HG03064 (cell line): Measurements from ENCODE around the gene RPL7L1.
A peak's percentile ranks its signal among the peaks of the same experiment; 100 is the strongest.
"Not testable (repeated sequence)": the region's sequence is repeated elsewhere in the genome, so short reads cannot be mapped to it uniquely, and the experiment has no call there.

Experiments
- ATAC-seq: cut with Tn5 transposase; IDR thresholded peaks from one replicate; pipeline ENCODE4 v1.9.1; 2021; ENCODE audit warnings: low read depth; ENCODE audit not compliant: unreplicated experiment

Gene RPL7L1

GRCh38 chr6:42879372-42880239 is at the start of gene RPL7L1:
Gene RPL7L1 (plus strand): TSS chr6:42879616. CDS start chr6:42879911, 295 bp downstream.
- ATAC-seq, result peak; percentile 85

- no peak for ATAC-seq
Observed at GRCh38 chr6:42831237-42831636, 48.2 kb upstream of the RPL7L1 start.

- no peak for ATAC-seq
Observed at GRCh38 chr6:42834056-42834455, 45.4 kb upstream of the RPL7L1 start.

- no peak for ATAC-seq
Observed at GRCh38 chr6:42841844-42842584, 37.4 kb upstream of the RPL7L1 start.

GRCh38 chr6:42845327-42845694 is 34.1 kb upstream of the RPL7L1 start:
- no peak for ATAC-seq

GRCh38 chr6:42846505-42846904 is 32.9 kb upstream of the RPL7L1 start:
- no peak for ATAC-seq

GRCh38 chr6:42848700-42849099 is 30.7 kb upstream of the RPL7L1 start:
- no peak for ATAC-seq

GRCh38 chr6:42851599-42851998 is 27.8 kb upstream of the RPL7L1 start:
- no peak for ATAC-seq

GRCh38 chr6:42860036-42860435 is 19.4 kb upstream of the RPL7L1 start:
- ATAC-seq, result no peak

- no peak for ATAC-seq
Observed at GRCh38 chr6:42860481-42860880, 18.9 kb upstream of the RPL7L1 start.

GRCh38 chr6:42864602-42865001 is 14.8 kb upstream of the RPL7L1 start:
- no peak for ATAC-seq

- ATAC-seq, result no peak
Observed at GRCh38 chr6:42870145-42870936, 9.1 kb upstream of the RPL7L1 start.

- no peak for ATAC-seq
Observed at GRCh38 chr6:42871711-42872110, 7.7 kb upstream of the RPL7L1 start.

- ATAC-seq, result no peak
Observed at GRCh38 chr6:42873313-42873712, 6.1 kb upstream of the RPL7L1 start.

- ATAC-seq, result no peak
Observed at GRCh38 chr6:42877695-42878094, 1.7 kb upstream of the RPL7L1 start.

- ATAC-seq, result not testable (repeated sequence)
Observed at GRCh38 chr6:42880240-42880817, 913 bp downstream of the RPL7L1 start.

GRCh38 chr6:42880871-42881270 is 1.5 kb downstream of the RPL7L1 start:
- not testable (repeated sequence) for ATAC-seq

- no peak for ATAC-seq
Observed at GRCh38 chr6:42885702-42886101, 6.3 kb downstream of the RPL7L1 start.

- ATAC-seq, result not testable (repeated sequence)
Observed at GRCh38 chr6:42888201-42888600, 8.8 kb downstream of the RPL7L1 start.

- ATAC-seq, result no peak
Observed at GRCh38 chr6:42889815-42890214, 10.4 kb downstream of the RPL7L1 start.
